Myocyte (in vitro differentiated cells): ENCODE data around the gene CTU2. TPM values are rescaled to one million over a fixed set of nuclear protein-coding genes. Genes with fewer than 3 reads are reported as not detected.
"Not testable (repeated sequence)": the region's sequence is repeated elsewhere in the genome, so short reads cannot be mapped to it uniquely, and the experiment has no call there.

ENCODE experiments used
- DNase-seq: peaks from one replicate; pipeline ENCODE4 v3.0.0-alpha.2; 2012; ENCODE audit warnings: low read depth
- polyA plus RNA-seq: library from polyadenylated mRNA; unstranded; fragments of >200 nt; gene quantifications from one replicate; pipeline ENCODE4 v1.2.1, GENCODE V29; 2012; ENCODE audit warnings: missing spikeins
- total RNA-seq: library from RNA; depleted of rRNA; stranded (reverse); fragments of >200 nt; gene quantifications from 2 replicates; pipeline ENCODE4 v1.2.3, GENCODE V29; 2014

The CTU2 gene
- total RNA-seq, result 12.6 and 20.6 TPM in 2 replicates
- polyA plus RNA-seq, result 19.6 TPM

DNA sequence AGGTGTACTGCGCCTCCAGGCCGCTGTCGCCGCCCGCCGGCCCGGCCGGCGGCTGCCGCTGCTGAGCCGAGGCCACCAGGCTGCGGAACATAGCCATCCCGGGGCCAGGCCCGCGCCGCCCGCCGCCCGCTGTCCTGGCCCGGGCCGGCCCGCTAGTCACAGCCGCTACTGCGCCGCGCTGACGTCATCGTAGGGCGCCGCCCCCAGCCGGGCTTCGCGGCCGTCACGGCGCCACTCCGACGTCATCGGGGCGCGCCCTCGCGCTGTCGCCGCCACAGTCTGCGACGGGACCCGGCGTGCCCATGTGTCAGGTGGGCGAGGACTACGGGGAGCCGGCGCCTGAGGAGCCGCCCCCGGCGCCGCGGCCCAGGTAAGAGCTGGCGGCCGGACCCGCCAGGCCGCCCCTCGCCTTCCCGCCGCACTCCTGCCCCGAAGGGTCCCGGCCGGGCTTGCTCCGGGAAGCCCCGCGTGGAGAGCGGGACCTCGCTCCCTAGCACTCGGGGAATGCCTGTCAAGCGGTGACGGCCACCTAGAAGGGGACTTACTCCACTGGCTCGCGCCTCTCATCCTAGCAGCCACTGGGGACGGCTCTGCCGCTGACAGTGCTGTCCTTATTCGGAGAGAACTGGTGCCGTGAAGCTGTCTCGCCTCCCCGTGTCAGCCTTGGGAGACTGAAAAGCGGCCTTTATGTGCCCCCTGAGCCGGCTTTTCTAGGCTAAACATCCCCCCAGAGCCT is at the start of gene CTU2, which contains the start of gene RNF166:
Gene CTU2, plus strand, starts transcription at position 275 of the 736 bp plus-strand sequence. Its CDS starts 28 bp downstream, at position 303.
Gene RNF166, minus strand, starts transcription at position 180 of the 736 bp plus-strand sequence. Its CDS starts 83 bp downstream, at position 97.
- peak; percentile 84 for DNase-seq

- DNase-seq, result no peak
These were observed 48.9 kb upstream of the CTU2 start for GRCh38 chr16:88657371-88657770.

DNA sequence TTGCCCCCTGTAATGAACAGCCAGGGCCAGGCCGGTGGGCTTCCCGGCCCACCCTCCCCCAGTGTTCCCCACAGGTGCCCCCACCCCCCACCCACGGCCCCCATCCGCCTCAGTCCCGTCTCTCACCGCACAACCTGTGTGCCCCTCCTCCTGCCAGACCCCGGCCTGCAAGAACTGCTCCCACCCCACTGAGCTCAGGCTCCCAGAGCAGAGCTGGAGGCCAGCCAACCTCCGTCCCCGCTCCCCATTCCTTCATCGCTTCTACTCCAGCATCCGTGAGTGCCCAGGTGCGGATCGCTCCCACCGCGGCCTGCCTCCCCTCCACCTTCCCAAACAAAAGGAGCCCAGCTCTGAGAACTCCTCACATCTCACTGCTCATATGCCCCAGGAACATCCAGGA is 47.6 kb upstream of the CTU2 start:
- no peak for DNase-seq

- DNase-seq, result no peak
These were observed 47.1 kb upstream of the CTU2 start for GRCh38 chr16:88659160-88659559.

DNA sequence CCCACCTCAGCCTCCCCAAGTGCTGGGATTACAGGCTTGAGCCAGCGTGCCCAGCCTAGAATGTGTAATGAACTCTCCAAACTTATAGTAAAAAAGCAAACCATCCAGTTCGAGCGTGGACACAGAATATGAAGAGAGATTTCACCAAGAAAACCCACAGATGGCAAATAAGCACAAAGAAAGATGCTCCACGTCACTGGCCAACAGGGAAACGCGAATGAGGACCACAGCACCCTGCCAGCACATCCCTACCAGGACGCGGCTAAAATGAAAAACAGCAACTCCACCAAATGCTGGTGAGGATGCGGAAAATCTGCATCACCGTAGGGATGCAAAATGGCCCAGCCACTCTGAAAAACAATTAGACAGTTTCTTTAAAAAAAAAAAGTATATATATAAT is 44.8 kb upstream of the CTU2 start:
- DNase-seq, result no peak

DNA sequence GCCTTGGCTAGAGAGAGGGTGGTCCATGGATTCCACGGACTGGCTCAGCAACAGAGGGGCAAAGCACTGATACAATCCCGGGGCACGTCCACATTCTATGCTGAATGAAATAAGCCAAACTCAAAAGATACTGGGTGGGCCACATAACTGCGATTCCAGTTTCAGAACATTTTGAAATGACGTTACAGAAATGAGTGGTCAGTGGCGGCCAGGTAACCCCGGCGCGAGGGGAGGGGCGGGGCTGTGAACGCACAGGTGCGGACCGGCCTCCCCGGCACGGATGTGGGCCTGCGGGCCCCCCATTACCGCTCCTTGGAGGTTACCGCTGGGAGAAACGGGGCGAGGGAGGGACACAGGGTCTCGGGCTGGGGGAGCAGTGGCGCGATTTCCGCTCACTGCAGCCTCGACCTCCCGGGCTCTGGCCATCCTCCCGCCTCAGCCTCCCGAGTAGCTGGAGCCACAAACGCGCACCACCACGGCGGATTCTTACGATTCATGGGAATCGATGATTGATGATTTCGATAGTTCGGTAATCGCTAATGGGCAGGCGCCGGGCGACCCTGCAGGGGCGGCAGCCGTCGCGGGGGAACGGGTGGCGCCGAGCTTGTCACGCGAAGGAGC is 44.0 kb upstream of the CTU2 start:
- no peak for DNase-seq

DNA sequence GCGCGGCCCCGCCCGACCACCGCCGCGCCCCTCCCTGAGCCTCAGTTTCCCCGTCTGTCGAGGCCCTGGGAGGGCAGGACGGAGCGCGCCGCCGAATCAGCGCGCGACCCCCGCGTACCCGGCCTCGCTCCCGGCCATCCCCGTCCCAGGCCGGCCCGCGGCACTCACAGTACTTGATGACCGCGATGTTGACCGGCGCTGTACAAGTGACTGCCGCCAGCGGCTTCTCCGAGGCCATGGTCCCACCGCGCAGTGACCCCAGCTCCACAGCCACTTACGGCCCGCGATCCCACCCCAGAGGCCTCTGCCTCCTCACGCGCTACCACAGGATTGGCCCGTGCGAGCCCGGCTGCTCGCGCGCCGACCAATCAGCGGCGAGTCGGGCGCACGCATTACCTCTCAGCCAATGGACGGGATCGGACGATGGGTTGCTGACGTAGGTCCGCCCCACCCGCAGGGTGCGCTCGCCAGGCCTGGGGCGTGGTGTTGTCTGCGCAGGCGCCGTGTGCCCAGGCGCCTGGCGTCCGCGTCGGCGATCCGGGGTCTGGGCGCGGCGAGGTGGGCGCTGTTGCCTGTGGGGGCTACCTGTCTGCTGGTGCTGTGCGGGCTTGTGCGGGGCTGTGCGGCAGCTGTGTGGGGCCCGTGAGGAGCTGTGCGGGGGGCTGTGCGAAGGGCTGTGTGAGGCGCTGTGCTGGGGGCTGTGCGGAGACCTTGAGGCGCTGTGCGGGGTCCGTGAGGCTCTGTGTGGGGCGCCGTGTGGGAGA is 43.3 kb upstream of the CTU2 start, which contains the start of gene MVD:
Gene MVD, minus strand, starts transcription at position 249 of the 764 bp plus-strand sequence. Its CDS starts 11 bp downstream, at position 238.
- peak; percentile 98 for DNase-seq

GRCh38 chr16:88665148-88665547 is 41.2 kb upstream of the CTU2 start:
- DNase-seq, result no peak

- DNase-seq, result no peak
These were observed 40.7 kb upstream of the CTU2 start for GRCh38 chr16:88665570-88665969.

GRCh38 chr16:88667461-88667860 is 38.8 kb upstream of the CTU2 start:
- no peak for DNase-seq

DNA sequence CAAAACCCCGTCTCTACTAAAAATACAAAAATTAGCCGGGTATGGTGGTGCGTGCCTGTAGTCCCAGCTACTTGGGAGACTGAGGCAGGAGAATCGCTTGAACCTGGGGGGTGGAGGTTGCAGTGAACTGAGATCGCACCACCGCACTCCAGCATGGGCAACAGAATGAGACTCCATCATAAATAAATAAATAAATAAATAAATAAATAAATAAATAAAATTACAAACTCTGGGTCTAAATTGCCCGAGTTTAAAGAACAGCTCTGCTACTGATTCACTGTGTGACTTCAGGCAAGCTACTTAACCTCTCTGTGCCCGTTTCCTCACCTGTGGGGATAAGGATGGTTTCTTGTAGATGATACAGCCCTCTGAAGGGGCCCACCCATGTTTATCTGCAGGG is 36.8 kb upstream of the CTU2 start:
- DNase-seq, result not testable (repeated sequence)

DNA sequence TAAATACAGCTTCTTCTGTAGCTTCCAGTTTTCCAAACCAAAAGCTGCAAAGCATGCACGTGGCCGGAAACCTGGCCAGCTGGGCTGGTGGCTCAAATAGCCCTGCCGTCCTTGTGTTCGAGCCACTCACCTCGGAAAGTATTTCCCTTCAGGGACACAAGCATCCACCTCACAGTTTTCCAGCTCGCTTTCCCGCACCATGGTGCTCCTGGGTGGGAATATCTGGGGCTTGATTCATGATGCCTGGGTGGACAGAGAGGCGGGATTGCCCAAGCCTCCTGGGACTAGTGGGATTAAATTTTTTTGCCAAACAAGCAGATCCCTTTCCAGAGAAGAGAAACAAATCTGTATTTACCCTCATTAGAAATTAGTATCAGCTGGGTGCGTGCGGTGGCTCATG is 36.3 kb upstream of the CTU2 start:
- no peak for DNase-seq

GRCh38 chr16:88671806-88672205 is 34.5 kb upstream of the CTU2 start:
- DNase-seq, result no peak

DNA sequence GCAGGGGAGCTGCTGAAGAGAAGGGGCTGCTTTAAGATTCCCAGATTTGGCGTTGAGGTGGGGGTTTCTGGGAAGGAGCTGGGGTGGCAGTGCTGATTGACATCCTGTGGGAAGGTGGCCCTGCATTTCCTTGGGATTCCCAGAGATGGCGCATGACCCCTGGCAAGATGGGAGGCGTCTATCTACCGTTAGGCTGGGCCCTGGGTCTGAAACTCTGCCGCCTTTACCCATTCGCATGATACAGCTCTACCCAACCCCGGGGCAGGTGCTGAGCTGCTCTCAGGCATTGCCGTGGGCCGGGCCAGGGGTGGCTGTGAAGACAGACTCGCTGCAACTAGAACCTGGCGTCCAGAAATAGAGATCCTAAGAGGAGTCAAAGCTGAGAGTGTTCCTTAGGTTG is 33.5 kb upstream of the CTU2 start:
- DNase-seq, result no peak

- peak; percentile 71 for DNase-seq
These were observed 32.5 kb upstream of the CTU2 start for GRCh38 chr16:88673716-88674379.

GRCh38 chr16:88676502-88677242 is 29.6 kb upstream of the CTU2 start:
- no peak for DNase-seq

DNA sequence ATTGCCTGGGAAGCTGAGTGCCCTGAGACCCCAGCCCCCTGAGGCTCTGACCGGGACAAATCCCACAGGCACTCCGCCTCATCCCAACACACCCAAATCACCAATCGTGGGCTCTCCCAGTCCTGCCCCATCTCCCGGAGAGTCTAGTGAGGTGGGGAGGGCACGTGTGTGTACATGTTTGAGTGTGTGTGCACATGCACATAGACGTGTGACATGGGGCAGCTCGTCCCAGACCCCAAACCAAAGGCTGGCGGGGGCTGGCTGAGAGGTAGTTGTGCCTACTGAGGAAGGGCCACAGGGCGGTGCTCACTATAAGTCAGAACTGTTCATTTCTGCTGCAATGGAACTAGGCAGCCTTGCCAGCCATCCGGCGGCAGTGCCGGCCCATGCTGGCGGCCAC is 28.6 kb upstream of the CTU2 start:
- no peak for DNase-seq

- DNase-seq, result no peak
These were observed 27.9 kb upstream of the CTU2 start for GRCh38 chr16:88678224-88678979.

DNA sequence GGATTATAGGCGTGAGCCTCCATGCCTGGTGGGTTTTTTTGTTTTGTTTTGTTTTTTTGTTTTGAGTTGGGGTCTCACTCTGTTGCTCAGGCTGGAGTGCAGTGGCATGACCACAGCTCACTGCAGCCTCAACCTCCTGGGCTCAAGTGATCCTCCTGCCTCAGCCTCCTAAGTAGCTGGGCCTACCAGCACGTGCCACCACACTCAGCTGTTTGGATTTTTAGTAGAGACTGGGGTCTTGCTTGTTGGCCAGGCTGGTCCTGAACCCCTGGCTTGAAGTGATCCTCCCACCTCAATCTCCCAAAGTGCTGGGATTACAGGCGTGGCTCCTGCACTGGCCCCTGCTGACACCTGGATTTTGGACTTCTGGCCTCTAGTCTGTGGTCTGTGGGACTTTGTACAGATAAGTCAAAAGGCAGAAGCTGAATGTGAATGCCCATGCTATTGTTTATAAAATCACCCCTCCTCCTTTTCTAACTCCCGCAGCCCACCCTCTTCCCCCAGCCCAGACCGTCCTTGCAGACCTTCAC is 25.7 kb upstream of the CTU2 start:
- DNase-seq, result no peak
